ENCODE results near the gene FOXP2. TPM values are rescaled to one million over a fixed set of nuclear protein-coding genes. Genes with fewer than 3 reads are reported as not detected.

FOXP2 gene
- total and polyA plus RNA-seq, 4 donors: 1.2 to 7.4 (median 5.7) TPM

- TF ChIP-seq HNF4G (IDR thresholded peaks at IDR 0.05) (no peak), GABPA (IDR thresholded peaks at IDR 0.05 in 1 of 2, conservative IDR thresholded peaks at IDR 0.05 in 1 of 2) (no peak), FOXA2 (IDR thresholded peaks at IDR 0.05) (no peak), ZBTB33 (IDR thresholded peaks at IDR 0.05) (no peak), ATF3 (IDR thresholded peaks at IDR 0.05) (no peak), TAF1 (conservative IDR thresholded peaks at IDR 0.05) (no peak), REST (IDR thresholded peaks at IDR 0.05) (no peak), JUND (IDR thresholded peaks at IDR 0.05) (no peak), NR2F2 (IDR thresholded peaks at IDR 0.05) (no peak), EGR1 (IDR thresholded peaks at IDR 0.05; ENCODE audit: low read depth in 2 of 2) (no peak), HNF4A (conservative IDR thresholded peaks at IDR 0.05) (no peak), MAX (IDR thresholded peaks at IDR 0.05) (no peak), SP1 (IDR thresholded peaks at IDR 0.05) (no peak), RAD21 (IDR thresholded peaks at IDR 0.05) (no peak), RXRA (IDR thresholded peaks at IDR 0.05) (no peak), CTCF (IDR thresholded peaks at IDR 0.05; ENCODE audit: low read depth, low read length, missing input control) (no peak), FOXA1 (IDR thresholded peaks at IDR 0.05) (no peak), YY1 (IDR thresholded peaks at IDR 0.05) (no peak)
- DNase-seq (ENCODE audit: low spot score): no peak
- peaks cover 0 to 19% (median 16%) of the 10 kb centered on the region in 4 donors for H3K4me1 ChIP-seq (ENCODE audit: control insufficient read depth in 4 of 4, insufficient read depth in 4 of 4, low read length in 3 of 4)
- no peaks in the 10 kb centered on the region for H3K36me3 ChIP-seq (ENCODE audit: control insufficient read depth in 4 of 4, insufficient read depth in 3 of 4, low read depth in 1 of 4, low read length in 3 of 4)
- H3K4me3 ChIP-seq (ENCODE audit: low read depth in 1 of 3, low read length in 3 of 3): no peak overlapping the region
- H3K27me3 ChIP-seq (ENCODE audit: control insufficient read depth in 4 of 4, insufficient read depth in 4 of 4, low read length in 3 of 4): no peaks in the 10 kb centered on the region
- WGBS: 96% methylated on average over 1 of the region's 1 CpG
- no peak overlapping the region for H3K9ac ChIP-seq (ENCODE audit: low read depth in 1 of 2, low read length in 2 of 2)
- no peaks in the 10 kb centered on the region for H3K9me3 ChIP-seq (ENCODE audit: control insufficient read depth in 4 of 4, low read length in 3 of 4)
- H3K27ac ChIP-seq (ENCODE audit: low read depth in 1 of 2, low read length in 2 of 2): no peak overlapping the region
Measured at GRCh38 chr7:114409750-114410149, 4.9 kb upstream of the FOXP2 start.
